NB4 (cell line): ENCODE measurements around the gene NCAM2.

ENCODE experiments used
- CTCF ChIP-seq: IDR thresholded peaks from one replicate; pipeline ENCODE4 v1.5.1; 2012; ENCODE audit warnings: low read depth, low read length
- POLR2A ChIP-seq: IDR thresholded peaks from 2 replicates; pipeline ENCODE4 v1.6.1; 2011; ENCODE audit warnings: mild to moderate bottlenecking; ENCODE audit not compliant: insufficient read length; ENCODE audit errors: extremely low read depth

GRCh38 chr21:20949884-20950283, 48.3 kb upstream of the NCAM2 start:
- TF ChIP-seq POLR2A (no peak), CTCF (no peak)
